Activated CD8-positive, alpha-beta memory T cell treated with anti-CD3 and anti-CD28 coated beads, Interleukin-2, amount 50 U/mL, for 1 hour (primary cell): ENCODE results near the gene ANKIB1.
"Not testable (repeated sequence)": the region's sequence is repeated elsewhere in the genome, so short reads cannot be mapped to it uniquely, and the experiment has no call there.

ENCODE experiments used
- DNase-seq: peaks from one replicate; pipeline ENCODE4 v3.0.0-alpha.2; 2020; ENCODE audit errors: extremely low read depth

Gene ANKIB1

DNA sequence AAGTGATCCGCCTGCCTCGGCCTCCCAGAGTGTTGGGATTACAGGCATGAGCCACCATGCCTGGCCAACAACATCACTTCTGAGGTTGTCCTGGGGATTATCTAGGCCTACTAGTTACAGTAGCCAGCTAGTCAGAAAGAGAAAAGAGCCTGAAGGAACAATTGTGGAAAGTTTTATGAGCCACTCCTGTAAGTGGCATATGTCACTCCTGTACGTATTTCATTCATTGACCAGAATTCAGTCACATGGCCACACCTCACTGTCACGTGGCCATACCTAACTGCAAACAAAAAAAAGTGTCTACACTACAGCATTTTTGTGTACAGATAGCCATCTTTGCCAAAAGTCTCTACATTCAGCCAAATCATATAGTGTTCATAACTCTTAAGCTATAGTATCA is 85.7 kb downstream of the ANKIB1 start:
- no peak for DNase-seq

DNA sequence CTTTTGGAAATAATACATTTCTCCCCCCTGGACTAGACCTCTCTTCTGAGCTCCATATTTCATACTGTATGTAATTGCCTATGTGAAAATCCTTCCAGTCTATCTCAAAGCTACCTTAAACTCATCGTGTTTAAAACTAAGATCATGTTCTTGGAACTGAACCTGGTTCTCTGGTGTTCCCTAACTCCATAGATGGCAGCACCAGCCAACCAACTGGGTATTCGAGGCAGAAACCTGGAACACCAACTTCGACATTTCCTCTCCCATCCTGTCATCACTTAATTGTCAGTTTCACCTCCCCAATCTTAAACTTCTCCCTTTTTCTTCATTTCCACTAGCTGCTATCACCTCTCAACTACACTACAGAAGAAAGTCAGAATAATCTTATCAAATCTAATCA is 87.0 kb downstream of the ANKIB1 start:
- no peak for DNase-seq

DNA sequence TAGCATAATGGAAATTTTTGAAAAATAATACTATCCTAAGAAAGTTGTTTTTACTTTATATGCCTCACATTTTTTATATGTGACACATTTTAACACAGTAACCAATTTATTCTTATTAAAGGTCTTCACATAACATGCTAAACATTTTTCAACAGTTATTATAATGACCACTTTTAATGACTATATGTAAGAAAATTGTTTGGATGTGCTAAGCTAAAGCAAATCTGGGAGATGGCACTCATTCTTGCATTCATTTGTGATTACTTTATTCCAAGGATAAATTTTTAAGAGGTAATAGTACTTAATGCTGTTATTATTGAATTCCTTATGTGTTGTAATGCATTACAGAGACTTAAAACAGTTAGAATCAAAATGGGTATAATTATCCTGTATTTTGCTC is 88.1 kb downstream of the ANKIB1 start:
- no peak for DNase-seq

DNA sequence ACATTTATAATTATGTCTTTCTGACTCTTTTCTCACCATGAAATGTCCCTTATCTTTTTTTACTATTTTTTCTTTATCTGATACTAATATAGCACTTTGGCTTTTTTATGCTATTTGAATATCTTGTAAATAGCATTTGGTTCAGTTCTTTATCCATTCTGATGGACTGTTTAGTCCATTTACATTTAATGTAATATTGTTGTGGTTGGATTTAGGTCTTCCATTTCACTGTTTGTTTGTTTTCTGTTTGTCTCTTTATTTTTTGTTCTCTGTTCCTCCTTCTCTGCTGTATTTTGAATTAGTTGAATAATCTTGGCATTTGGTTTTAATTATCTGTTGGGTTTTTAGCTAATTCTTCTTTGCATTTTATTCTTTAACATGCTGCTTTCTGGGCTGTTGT is 89.8 kb downstream of the ANKIB1 start:
- DNase-seq = no peak

DNA sequence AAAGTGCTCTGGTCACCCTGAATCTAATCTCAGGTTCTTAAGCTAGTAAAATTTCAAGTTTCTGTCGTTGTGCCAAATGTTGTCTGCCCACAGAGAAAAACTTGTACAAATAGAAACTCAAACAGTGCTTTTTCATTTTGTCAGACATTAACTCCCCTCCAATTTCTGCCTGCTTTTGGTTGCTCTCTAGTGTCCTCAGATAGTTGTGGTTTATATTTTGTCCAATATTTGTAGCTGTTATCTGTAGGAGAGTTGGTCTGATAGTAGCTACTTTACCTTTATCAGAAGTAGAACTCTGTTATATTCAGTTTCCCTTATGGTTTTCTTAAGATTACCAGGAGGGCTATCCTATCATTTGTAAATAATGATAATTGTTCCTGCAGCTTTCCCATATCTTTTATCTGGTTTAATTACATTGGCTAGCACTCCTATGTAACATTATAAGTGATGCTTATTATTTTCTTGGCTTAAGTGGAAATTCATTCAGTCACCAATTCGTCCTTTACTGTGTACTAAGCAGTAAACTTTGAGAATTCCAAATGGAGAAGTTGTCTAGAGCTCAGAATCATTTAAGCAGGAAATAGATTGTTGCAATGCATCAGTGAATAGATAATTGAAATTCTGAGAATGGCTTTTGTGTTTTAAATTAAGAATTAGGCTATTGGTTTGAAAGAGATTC is 91.0 kb downstream of the ANKIB1 start:
- no peak for DNase-seq

DNA sequence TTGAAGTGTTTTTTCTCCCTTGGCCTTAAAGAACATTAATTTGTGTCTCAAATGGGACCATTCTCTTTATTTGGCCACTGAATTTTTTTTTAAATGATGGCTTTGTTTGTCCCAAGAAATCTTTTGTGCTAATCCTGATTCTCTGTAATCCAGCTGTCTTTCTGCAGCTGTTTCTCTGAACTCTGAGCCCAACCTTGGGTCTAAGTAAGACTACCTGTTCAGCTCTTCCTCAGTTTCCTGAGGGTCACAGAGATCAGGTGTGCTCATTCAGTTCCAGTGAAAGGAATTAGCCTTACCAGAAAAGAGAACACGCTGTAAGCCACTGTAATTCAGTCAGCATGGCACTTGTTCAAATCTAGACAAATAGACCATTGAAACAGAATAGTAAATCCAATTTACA is 94.2 kb downstream of the ANKIB1 start:
- DNase-seq = no peak

DNA sequence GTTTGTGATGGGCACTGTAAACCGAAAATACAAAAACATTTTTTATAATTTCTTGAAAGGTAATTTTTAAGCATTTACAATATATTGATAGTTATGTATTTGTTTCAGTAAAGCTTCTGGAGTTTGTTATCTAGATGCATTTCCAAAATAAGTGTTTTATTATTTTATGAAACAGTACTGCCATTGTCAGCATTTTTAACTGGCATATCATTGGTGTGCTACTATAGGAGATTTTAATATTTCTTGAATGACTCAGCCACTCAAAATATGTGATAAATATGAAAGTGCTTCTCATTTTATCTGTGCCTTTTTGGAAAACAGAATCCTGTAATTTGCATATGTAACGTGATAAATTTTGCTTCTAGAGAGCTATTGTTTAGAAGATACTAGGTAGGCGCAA is 97.9 kb downstream of the ANKIB1 start:
- DNase-seq = no peak

DNA sequence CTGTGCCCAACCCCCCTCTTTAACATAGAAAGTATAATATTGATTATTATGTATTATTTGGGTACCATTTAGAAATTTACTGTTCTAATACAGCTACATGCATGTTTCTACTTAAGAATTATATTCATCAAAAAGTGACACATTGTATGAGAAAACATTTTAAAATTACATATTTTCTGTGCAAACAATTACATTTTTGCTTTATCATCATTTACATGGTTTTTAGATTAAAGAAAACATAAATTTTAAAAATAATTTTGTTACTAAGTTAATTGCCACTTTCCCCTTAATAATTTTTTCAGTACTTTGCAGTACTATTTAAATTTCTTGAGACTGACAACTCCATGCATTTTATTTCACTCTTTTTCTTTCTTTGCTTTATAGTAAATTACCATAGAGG is 106.2 kb downstream of the ANKIB1 start:
- no peak for DNase-seq

DNA sequence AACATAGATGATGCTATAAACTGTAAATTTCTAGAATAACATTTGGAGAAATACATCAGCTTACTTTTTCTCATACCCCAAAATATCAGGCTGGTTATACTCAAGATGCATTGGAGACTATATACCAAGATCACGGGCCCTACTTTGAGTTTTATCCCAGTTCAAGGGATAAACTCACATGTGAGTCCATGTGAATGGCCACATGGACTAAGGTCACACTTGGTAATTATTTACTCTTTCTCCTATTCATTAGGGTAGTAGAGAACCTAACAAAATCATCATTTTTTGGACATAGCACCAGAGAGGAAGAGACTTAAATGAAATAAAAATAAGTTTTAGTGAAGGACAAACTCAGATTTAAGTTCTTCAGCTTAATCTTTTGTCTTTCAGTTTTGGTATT is 108.4 kb downstream of the ANKIB1 start:
- no peak for DNase-seq

DNA sequence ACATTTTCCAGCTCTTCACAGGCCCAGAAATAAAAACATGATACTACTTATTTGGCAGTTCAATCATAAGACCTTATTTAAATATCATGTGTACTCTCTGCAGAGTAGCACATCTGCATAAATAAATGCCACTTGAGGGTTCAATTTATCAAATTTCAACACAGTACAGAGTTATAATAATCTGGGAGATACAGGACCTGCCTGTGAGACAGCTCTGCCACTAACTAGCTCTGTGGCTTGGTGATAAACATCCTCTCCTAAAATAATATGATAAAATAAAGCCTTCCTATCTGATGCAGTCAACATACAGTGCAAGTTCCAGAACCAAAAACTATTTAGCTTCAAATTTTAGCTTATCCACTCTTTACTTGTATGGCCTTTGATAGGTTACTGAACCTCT is 110.6 kb downstream of the ANKIB1 start:
- no peak for DNase-seq

DNA sequence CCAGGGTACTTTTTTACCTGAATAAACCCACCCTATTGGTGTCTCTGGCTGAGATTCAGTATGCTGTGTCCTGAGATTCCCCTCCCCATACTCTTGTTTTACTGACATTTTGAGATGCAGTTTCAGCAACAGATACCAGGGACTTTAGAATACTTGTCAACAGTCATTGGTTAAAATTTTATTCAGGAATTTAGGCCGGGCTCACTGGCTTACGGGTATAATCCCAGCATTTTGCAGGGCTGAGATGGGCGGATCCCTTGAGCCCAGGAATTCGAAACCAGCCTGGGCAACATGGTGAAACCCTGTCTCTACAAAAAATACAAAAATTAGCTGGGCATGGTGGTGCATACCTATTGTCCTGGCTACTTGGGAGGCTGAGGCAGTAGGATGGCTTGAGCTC is 111.5 kb downstream of the ANKIB1 start:
- DNase-seq = no peak

DNA sequence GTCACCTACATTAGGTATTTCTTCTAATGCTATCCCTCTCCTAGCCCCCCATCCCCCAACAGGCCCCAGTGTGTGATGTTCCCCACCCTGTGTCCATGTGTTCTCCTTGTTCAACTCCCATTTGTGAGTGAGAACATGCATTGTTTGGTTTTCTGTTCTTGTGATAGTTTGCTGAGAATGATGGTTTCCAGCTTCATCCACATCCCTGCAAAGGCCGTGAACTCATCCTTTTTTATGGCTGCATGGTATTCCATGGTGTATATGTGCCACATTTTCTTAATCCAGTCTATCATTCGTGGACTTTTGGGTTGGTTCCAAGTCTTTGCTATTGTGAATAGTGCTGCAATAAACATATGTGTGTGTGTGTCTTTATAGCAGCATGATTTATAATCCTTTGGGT is 113.4 kb downstream of the ANKIB1 start:
- DNase-seq = not testable (repeated sequence)

DNA sequence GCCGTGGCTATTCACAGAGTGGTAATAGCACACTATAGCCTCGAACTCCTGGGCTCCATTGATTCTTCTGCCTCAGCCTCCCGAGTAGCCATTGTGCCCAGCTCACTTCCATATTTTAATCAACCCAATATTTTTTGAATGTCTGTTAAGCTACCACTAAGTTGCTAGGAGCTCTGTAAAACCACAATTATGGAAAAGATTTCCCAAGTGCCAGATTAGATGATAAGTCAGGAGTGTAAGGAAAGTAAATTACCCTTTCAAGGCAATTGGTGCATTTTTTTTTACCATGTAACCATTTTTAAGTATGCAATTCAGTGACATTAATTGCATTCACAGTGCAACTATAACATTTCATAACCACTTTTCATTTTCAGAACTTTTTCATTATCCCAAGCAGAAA is 114.0 kb downstream of the ANKIB1 start:
- no peak for DNase-seq

DNA sequence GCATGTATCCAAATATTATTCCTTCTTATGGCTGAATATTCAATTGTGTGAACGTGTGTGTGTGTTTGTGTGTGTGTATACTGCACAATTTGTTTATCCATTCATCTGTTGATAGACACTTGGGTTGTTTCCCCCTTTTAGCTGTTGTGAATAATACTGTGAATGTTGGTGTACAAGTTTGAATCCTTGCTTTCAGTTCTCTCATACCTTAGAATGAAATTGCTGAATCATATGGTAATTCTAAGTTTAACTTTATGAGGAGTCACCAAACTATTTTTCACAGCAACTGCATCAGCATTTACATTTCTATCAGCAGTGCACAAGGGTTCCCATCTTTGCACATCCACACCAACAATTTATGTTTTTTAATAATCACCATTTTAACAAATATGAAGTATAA is 114.6 kb downstream of the ANKIB1 start:
- no peak for DNase-seq

DNA sequence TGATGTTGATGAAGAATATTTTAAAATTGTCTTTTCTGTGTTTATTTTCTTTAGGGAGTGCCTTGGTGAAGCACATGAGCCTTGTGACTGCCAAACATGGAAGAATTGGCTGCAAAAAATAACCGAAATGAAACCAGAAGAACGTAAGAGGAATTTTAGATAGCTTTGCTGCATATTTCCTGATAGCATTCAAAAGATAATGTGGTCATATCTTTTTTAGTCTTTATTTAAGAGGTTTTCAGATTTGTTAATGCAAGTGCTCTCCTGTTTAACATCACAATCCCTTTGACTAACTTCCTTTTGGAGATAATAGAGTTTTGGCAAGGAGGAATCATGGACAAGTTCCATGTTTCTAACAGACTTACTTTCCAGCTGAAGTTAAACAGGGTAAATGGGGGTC is 116.4 kb downstream of the ANKIB1 start:
- DNase-seq = no peak

DNA sequence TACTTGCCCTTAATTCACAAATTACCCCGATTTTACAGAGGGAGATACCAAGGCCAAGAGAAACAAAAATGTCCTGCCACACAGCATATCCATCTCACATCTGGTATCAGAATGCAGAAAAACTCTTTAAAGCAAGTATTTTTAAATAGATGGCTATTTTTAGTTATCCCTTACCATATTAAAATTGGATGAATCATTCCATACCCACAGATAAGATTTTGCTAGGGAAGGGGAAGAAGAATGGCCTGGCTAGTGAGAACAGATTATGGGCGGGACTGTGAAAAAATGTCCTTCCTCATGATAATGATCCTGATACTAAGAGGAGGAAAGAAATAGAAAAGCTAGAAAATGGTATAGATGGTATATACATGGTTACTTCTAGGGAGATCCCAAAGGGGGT is 121.0 kb downstream of the ANKIB1 start:
- DNase-seq = no peak

DNA sequence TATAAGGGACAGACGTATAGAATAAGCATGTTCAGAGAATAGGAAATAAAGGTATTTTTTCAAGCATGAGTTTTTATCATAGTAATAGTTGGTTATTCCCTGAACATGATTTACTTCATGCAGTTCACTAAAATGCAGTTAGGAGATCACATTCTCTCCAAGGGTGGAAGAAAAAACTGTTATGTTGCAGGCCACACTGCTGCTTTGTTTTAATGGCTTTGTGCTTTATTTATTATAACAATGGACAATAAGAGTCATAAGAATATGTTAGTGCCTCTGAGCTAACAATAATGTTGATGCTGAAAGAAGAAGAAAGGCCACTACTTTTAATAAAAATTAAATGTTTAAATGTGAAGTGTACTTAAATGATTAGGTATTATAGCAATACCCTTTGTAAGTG is 123.0 kb downstream of the ANKIB1 start:
- no peak for DNase-seq

DNA sequence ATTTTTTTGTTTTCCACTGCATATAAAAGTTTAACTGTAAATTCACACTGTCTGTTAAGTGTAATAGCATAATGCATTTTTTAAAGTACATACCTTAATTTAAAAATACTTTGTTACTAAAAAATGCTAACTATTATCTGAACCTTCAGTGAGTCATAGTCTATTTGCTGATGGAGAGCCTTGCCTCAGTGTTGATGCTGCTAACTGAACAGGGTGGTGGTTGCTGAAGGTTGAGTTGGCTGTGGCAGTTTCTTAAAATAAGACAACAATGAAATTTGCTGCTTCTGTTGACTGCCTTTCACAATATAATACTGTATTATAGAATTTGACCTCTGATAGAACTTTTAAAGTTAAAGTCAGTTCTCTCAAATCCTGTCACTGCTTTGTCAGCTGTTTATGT is 129.2 kb downstream of the ANKIB1 start:
- DNase-seq = no peak

DNA sequence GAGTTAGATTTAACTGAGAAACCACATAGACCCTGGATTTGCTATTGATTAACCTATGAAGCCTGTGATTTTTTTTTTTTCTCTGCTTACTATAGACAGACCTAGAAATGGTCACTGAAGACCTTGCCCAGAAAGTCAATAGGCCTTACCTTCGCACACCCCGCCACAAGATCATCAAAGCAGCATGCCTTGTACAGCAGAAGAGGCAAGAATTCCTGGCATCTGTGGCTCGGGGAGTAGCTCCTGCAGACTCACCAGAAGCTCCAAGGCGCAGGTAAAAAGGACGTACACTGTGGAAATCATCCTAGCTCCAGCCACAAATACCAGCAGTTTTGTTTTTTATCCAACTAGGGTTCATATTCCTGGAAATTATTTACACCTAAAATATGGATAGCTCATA is 145.3 kb downstream of the ANKIB1 start:
- DNase-seq = no peak

DNA sequence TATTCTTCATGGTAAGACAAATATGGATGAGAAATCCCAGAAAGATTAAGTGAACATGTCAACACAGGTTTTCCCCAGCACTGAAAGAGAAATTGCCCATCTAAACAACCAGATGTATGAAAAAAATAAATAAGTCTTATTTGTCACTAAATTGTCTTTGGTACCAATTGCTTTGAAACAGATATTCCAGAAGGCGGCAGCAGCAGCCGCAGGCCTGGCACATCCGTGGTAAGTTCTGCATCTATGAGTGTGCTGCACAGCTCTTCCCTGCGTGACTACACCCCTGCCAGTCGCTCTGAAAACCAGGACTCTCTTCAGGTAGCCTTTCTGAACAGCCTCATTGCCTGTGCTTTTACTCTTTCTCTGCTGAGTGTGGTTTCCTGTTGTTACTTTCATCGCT is 151.8 kb downstream of the ANKIB1 start:
- DNase-seq = no peak

DNA sequence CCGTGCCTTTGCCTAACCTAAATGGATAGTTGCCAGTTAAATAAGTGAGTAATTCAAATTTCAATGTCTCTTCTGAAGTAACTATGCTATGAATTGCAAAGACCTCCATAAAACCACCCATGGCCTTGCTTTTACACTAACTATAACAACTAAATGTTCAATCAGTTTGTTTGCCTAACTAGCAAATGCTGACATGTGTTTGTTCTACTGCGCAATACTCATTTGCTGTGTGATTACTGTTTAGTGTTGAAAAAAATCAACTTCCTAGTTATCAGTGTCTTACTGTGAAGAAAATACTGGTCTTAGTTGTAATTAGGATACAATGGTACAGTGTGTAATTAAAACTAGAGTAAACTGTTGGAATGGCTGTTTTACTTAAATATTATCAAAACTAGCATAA is 154.2 kb downstream of the ANKIB1 start:
- no peak for DNase-seq

DNA sequence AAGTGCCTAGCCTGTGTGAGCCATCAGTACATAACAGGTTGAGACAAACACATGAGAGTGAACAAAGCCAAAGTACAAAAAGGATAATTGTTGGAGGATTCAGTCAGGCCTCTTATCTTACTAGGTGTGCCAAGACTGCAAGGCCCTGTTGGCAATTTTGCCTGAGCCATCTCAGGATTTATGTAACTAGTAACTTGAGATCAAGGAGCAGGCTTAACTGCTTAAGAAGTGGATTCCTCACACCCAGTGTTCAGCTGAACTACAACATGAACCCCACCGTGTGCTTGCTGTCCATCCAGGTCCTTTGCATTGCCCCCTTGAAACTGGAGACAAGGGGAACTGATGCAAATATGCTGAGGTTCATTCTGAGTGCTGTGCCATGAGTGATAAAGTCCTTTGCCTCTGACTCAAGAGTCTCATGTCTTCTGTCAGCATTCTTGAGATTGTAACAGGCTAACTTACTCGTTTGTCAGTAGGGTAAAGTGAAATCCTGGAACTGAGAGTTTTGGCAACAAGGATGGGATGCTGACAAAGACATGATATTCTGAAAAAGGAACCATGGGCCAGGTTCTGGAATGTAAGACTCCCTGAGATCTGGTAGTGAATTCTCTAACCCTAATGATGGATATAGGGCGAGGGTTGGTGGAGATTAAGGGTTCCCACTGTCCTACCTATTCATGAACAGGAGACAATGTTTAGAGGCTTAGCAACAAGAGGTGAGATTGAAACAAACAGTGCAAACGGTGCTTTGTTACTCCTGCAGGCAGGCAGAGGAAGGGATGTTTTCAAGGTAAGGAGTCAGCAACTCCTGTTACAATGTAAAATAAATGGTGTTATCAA is 157.4 kb downstream of the ANKIB1 start:
- DNase-seq = no peak

DNA sequence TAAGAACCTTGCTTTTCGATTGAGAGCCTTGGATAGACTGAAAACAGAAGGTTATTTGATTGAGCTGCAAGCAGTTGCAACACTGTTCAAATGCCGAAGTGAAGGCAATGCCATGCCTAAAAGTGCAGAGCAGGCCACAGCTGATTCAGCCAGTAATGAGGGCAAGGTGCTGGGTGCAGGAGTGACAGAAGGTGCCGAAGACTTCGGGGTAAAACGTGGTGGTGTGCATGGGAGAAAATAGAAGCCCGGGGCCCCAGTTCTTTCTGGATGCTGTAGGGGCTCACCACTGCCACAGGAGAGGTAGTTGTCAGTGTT is 157.9 kb downstream of the ANKIB1 start:
- no peak for DNase-seq

DNA sequence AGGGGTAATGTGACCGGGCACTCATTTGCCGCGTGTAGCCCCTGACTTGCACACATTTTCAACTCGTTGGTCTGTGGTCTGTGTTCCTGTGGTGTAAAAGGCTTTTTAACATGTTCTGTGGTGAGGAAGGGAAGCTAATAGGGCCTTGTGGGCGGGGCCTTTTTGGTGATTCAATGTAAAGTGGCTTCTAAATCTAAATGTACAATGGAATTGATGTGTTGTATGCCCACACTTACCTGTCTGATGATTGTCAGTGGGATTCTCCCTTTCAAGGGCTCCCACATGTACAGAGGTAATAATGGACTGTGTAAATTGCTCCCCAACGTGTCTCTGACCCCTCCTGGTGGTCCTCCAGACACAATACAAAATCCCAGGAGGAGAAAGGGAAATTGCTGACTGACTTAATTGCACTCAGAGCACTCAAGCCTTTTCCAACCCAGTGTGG is 158.4 kb downstream of the ANKIB1 start:
- no peak for DNase-seq
